SKM-1 treated with dmso at 0.1 percent for 144 hours (cell line): ENCODE data around the gene FAM156A.
"Not testable (repeated sequence)": the region's sequence is repeated elsewhere in the genome, so short reads cannot be mapped to it uniquely, and the experiment has no call there.

Source experiments
- DNase-seq: peaks from one replicate; lab custom pipeline; 2025; ENCODE audit not compliant: unreplicated experiment; lab: John Stamatoyannopoulos, UW

FAM156A gene

GRCh38 chrX:52905531-52905930 lies 52.8 kb downstream of the FAM156A start:
- not testable (repeated sequence) for DNase-seq
